Measurements from ENCODE around the gene ARMC9. TPM values are rescaled to one million over a fixed set of nuclear protein-coding genes. Genes with fewer than 3 reads are reported as not detected.

The ARMC9 gene
- total RNA-seq, 1 experiment from 2014 or later, result 42.7 TPM

GRCh38 chr2:231201475-231201814, 3.0 kb downstream of the ARMC9 start:
- Histone ChIP-seq H3K27ac (ENCODE audit: low read length) (no peak overlapping the region), H3K9me3 (ENCODE audit: control insufficient read depth, insufficient read depth, low read depth, low read length) (no peaks in the 10 kb centered on the region), H3K36me3 (ENCODE audit: control insufficient read depth, insufficient read depth, low read length) (no peaks in the 10 kb centered on the region), H3K4me3 (ENCODE audit: low read depth in 2 of 2, low read length in 2 of 2) (no peak overlapping the region), H3K4me1 (ENCODE audit: control insufficient read depth, insufficient read depth, low read length) (0 out of 2 replicates have a peak, but pooled peaks cover 8% of the 10 kb centered on the region), H3K27me3 (ENCODE audit: control insufficient read depth, insufficient read depth, low read length) (no peaks in the 10 kb centered on the region)
- TF ChIP-seq, protein P1, sequence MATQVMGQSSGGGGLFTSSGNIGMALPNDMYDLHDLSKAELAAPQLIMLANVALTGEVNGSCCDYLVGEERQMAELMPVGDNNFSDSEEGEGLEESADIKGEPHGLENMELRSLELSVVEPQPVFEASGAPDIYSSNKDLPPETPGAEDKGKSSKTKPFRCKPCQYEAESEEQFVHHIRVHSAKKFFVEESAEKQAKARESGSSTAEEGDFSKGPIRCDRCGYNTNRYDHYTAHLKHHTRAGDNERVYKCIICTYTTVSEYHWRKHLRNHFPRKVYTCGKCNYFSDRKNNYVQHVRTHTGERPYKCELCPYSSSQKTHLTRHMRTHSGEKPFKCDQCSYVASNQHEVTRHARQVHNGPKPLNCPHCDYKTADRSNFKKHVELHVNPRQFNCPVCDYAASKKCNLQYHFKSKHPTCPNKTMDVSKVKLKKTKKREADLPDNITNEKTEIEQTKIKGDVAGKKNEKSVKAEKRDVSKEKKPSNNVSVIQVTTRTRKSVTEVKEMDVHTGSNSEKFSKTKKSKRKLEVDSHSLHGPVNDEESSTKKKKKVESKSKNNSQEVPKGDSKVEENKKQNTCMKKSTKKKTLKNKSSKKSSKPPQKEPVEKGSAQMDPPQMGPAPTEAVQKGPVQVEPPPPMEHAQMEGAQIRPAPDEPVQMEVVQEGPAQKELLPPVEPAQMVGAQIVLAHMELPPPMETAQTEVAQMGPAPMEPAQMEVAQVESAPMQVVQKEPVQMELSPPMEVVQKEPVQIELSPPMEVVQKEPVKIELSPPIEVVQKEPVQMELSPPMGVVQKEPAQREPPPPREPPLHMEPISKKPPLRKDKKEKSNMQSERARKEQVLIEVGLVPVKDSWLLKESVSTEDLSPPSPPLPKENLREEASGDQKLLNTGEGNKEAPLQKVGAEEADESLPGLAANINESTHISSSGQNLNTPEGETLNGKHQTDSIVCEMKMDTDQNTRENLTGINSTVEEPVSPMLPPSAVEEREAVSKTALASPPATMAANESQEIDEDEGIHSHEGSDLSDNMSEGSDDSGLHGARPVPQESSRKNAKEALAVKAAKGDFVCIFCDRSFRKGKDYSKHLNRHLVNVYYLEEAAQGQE (IDR thresholded peaks at IDR 0.05; ENCODE audit: insufficient read depth in 1 of 2, low read depth in 2 of 2, low read length in 1 of 2), result no peak
- TF ChIP-seq TCF7L2 (IDR thresholded peaks at IDR 0.05; ENCODE audit: low read depth, low read length) (no peak), SIN3A (IDR thresholded peaks at IDR 0.05; ENCODE audit: borderline replicate concordance, insufficient read depth, low read depth, low read length) (no peak), POLR2AphosphoS5 (IDR thresholded peaks at IDR 0.05; ENCODE audit: low read depth, low read length) (no peak), CTCF (IDR thresholded peaks at IDR 0.05) (no peak)
- no TSS peak for BruUV-seq (replicated peaks)
- ChIA-PET CTCF (no interaction called here), POLR2A (interaction anchor here (0.6 to 0.7 kb wide), 3 partner anchors 28 to 263 kb away, joined by 3 to 8 read pairs (median 3); partner anchors contain the start of gene NCL)
- intact Hi-C loops (cut with micrococcal nuclease; ENCODE audit: unreplicated experiment), result no loop called here
- DNase-seq (ENCODE audit: low read depth, low spot score), result no peak
- no peak for ATAC-seq
- in situ Hi-C loops (cut with HindIII; ENCODE audit: low pct_unique_long_range_greater_than_20kb, low sequenced_read_pairs), result no loop called here

GRCh38 chr2:231203087-231203486, 4.7 kb downstream of the ARMC9 start:
- Histone ChIP-seq H3K36me3 (ENCODE audit: control insufficient read depth, insufficient read depth, low read length) (no peaks in the 10 kb centered on the region), H3K27me3 (ENCODE audit: control insufficient read depth, insufficient read depth, low read length) (no peaks in the 10 kb centered on the region), H3K4me3 (ENCODE audit: low read depth in 2 of 2, low read length in 2 of 2) (no peak overlapping the region), H3K9me3 (ENCODE audit: control insufficient read depth, insufficient read depth, low read depth, low read length) (no peaks in the 10 kb centered on the region), H3K27ac (ENCODE audit: low read length) (no peak overlapping the region), H3K4me1 (ENCODE audit: control insufficient read depth, insufficient read depth, low read length) (0 out of 2 replicates have a peak, but pooled peaks cover 6% of the 10 kb centered on the region)
- ChIA-PET CTCF (no interaction called here), POLR2A (no interaction called here)
- ATAC-seq (no peak), DNase-seq (ENCODE audit: low read depth, low spot score) (no peak)
- no TSS peak for BruUV-seq (replicated peaks)
- TF ChIP-seq SIN3A (IDR thresholded peaks at IDR 0.05; ENCODE audit: borderline replicate concordance, insufficient read depth, low read depth, low read length) (no peak), TCF7L2 (IDR thresholded peaks at IDR 0.05; ENCODE audit: low read depth, low read length) (no peak), POLR2AphosphoS5 (IDR thresholded peaks at IDR 0.05; ENCODE audit: low read depth, low read length) (no peak)
- intact Hi-C loops (cut with micrococcal nuclease; ENCODE audit: unreplicated experiment), result no loop called here
- in situ Hi-C loops (cut with HindIII; ENCODE audit: low pct_unique_long_range_greater_than_20kb, low sequenced_read_pairs), result no loop called here

DNA sequence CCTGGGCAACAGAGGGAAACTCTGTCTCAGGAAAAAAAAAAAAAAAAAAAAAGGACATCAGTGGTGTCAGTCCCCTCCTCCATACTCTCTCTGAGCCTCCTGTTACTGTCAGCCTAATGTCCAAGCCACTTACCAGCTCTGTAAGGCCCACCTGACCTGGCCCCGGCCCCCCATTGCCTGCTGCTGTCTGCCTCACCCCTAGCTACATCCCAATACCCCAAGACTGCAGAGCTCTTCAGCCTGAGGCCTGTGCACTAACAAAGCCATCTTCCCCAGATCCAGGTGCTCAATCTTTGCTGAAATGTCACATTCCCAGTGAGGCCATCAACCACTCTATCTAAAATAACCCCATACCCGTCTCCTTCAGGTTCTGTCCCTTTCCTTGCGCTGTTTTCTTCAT, 5.7 kb downstream of the ARMC9 start:
- no peaks in the 10 kb centered on the region for H3K27me3 ChIP-seq (ENCODE audit: control insufficient read depth, insufficient read depth, low read length)
- H3K4me1 ChIP-seq (ENCODE audit: control insufficient read depth, insufficient read depth, low read length), result 0 out of 2 replicates have a peak, but pooled peaks cover 6% of the 10 kb centered on the region
- BruUV-seq (replicated peaks), result no TSS peak
- ChIA-PET CTCF (interaction anchor here (0.7 kb wide), 1 partner anchor 209 kb away, joined by 4 read pairs; no protein-coding TSS in a partner anchor), POLR2A (no interaction called here)
- no peaks in the 10 kb centered on the region for H3K36me3 ChIP-seq (ENCODE audit: control insufficient read depth, insufficient read depth, low read length)
- H3K9me3 ChIP-seq (ENCODE audit: control insufficient read depth, insufficient read depth, low read depth, low read length), result no peaks in the 10 kb centered on the region
- in situ Hi-C loops (cut with HindIII; ENCODE audit: low pct_unique_long_range_greater_than_20kb, low sequenced_read_pairs), result no loop called here
- TF ChIP-seq TCF7L2 (IDR thresholded peaks at IDR 0.05; ENCODE audit: low read depth, low read length) (no peak), POLR2AphosphoS5 (IDR thresholded peaks at IDR 0.05; ENCODE audit: low read depth, low read length) (no peak), CTCF (IDR thresholded peaks at IDR 0.05) (no peak), SIN3A (IDR thresholded peaks at IDR 0.05; ENCODE audit: borderline replicate concordance, insufficient read depth, low read depth, low read length) (no peak)
- TF ChIP-seq, protein P1 (IDR thresholded peaks at IDR 0.05; ENCODE audit: insufficient read depth in 1 of 2, low read depth in 2 of 2, low read length in 1 of 2), result no peak
- intact Hi-C loops (cut with micrococcal nuclease; ENCODE audit: unreplicated experiment), result no loop called here
- no peak overlapping the region for H3K27ac ChIP-seq (ENCODE audit: low read length)
- DNase-seq (ENCODE audit: low read depth, low spot score) (no peak), ATAC-seq (no peak)
- H3K4me3 ChIP-seq (ENCODE audit: low read depth in 2 of 2, low read length in 2 of 2), result no peak overlapping the region
